Mucosa of rectum (tissue), 2 donors: ENCODE results near the gene TUBB4A.
"Not testable (repeated sequence)": the region's sequence is repeated elsewhere in the genome, so short reads cannot be mapped to it uniquely, and the experiment has no call there.

Experiments
- H3K27ac ChIP-seq, 2 donors: one replicate each; pipeline ENCODE4 v1.7.0; 2013; ENCODE audit warnings: inconsistent platforms in 2 of 2, low read depth in 2 of 2, low read length in 2 of 2
- H3K27me3 ChIP-seq, 2 donors: one replicate each; pipeline ENCODE4 v1.7.0; 2013; ENCODE audit warnings: low read length in 2 of 2; ENCODE audit not compliant: control insufficient read depth in 2 of 2, insufficient read depth in 2 of 2
- H3K36me3 ChIP-seq, 2 donors: one replicate each; pipeline ENCODE4 v1.7.0; 2013; ENCODE audit warnings: low read length in 2 of 2; ENCODE audit not compliant: control insufficient read depth in 2 of 2, insufficient read depth in 2 of 2
- H3K4me1 ChIP-seq, 2 donors: one replicate each; pipeline ENCODE4 v1.7.0; 2013; ENCODE audit warnings: low read length in 2 of 2, mild to moderate bottlenecking in 1 of 2; ENCODE audit not compliant: control insufficient read depth in 2 of 2, insufficient read depth in 2 of 2
- H3K4me3 ChIP-seq, 2 donors: one replicate each; pipeline ENCODE4 v1.7.0; 2013; ENCODE audit warnings: low read length in 2 of 2
- H3K9ac ChIP-seq, 2 donors: one replicate each; pipeline ENCODE4 v1.7.0; 2013; ENCODE audit warnings: low read length in 2 of 2, low read depth in 1 of 2, mild to moderate bottlenecking in 1 of 2
- H3K9me3 ChIP-seq, 2 donors: one replicate each; pipeline ENCODE4 v1.7.0; 2013; ENCODE audit warnings: low read length in 2 of 2; ENCODE audit not compliant: control insufficient read depth in 2 of 2
- donor health status: healthy.
- donor health status: Normal muscosa, but diverticular disease.

TUBB4A gene

DNA sequence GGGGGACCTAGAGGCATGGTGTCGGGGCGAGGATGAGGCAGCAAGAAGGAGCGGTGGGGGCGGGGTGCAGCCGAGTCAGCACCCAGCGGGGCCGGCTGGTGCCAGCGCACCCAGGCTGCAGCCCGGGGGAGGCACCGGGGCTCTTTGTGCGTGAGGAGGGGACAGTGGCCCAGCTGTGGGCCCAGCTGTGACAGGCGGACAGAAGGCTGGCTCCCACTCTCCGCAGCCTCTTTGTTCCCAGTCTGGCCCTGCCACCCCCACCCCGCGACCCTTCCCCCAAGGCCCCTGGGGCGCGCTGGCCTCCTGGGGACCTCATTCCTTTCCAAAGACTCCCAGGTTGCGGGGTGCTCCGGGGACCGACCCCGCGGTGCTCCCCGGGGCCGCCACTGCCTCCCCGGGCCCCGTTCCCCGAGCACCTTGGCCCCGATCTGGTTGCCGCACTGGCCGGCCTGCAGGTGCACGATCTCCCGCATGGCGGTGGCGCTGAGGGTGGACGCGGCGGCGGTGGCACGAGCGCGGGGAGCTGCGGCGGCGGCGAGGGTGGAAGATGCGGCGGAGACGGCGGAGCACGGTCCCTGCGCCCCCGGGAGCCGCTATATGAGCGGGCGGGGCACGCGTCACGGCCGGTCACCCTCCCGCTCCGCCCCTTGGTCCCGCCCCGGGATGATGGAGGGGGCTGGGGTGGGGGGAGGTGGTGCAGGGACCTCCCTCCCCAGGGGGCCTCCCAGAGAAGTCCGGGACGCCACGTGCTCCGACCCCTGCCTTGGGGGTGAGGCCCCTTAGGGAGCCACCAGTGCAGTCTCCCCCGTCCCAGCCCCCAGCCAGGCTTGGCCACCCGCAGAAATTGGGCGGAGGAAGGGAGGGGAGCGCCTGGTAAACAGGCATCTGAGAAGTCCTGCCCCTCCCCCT is at the start of gene TUBB4A:
TUBB4A (minus strand) TSS at position 570 of the 909 bp plus-strand sequence; CDS start at position 473, 97 bp downstream.
- H3K36me3 ChIP-seq, result no peaks in the 10 kb centered on the region
- H3K27me3 ChIP-seq, result peaks cover 13 to 23% of the 10 kb centered on the region in 2 donors
- peak within 1 kb of the TSS in 1 of 2 donors; percentile 16 for H3K4me3 ChIP-seq

DNA sequence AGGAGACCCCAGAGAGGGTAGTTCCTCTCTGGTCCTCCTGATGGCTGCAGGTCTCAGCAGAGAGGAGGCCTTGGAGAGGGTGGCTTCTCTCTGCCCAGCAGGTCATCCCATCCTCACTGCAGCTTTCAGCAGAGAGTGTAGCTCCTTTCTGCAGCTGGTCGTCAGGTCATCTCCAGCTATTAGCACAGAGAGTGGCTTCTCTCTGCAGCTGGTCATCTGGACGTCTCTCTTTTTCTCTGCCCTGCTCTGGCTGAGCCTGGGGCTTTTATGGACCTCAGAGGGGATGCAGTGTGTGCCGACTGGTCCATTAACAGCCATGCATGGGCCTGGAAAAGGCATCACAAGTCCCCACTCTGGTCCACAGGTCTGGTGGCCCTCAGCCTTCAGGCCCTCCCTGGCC is 49.0 kb upstream of the TUBB4A start:
- Histone ChIP-seq H3K4me1 (no peaks in the 10 kb centered on the region), H3K27me3 (no peaks in the 10 kb centered on the region), H3K36me3 (no peaks in the 10 kb centered on the region), H3K9ac (no peak overlapping the region), H3K27ac (no peak overlapping the region), H3K9me3 (no peaks in the 10 kb centered on the region), H3K4me3 (no peak overlapping the region)

More for the DNA sequence above, at the start of gene TUBB4A:
- Histone ChIP-seq H3K9ac (no peak within 1 kb of the TSS), H3K27ac (no peak within 1 kb of the TSS), H3K9me3 (no peaks in the 10 kb centered on the region), H3K4me1 (peaks cover 0 to 2% of the 10 kb centered on the region in 2 donors)

DNA sequence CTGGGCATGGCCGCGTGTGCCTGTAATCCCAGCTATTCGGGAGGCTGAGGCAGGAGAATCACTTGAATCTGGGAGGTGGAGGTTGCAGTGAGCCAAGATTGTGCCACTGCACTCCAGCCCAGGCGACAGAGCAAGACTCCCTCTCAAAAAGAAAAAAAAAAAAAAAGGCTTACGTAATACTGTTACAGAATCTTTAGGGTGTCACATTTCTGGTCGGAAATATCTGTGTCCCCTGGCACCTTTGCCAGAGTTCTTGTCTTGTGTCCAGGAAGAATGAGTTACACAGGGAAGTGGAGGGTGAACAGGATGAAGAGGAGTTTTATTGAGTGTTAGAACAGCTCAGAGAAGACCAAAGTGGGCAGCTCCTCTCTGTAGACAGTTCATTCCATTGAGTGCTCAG is 48.6 kb upstream of the TUBB4A start:
- H3K27ac ChIP-seq, H3K9me3 ChIP-seq, H3K4me3 ChIP-seq, H3K4me1 ChIP-seq, H3K36me3 ChIP-seq, H3K27me3 ChIP-seq, H3K9ac ChIP-seq: not testable (repeated sequence)

DNA sequence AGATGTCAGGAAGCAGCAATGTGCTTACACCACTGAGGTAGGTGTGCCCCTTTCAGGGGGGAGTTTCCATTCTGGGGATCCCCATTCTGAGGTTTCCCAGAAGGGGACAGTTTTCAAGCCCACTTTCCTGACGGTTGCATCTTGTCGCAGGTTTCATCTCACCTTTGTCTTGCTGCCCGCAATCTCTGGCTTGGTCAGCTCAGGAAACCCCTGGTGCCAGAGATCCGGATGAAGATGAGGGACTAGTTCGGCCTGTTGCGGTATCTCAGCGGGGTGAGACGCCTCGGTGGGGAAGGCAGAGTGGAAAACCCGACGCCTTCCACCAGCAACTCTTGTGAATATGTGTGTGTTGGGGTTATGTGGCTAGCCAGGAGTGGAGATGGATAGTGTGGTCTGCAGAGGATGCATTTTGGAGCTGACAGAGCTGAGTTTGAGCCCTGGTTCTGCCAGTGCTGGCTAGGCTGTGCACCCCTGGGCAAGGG is 41.8 kb upstream of the TUBB4A start:
- no peaks in the 10 kb centered on the region for H3K9me3 ChIP-seq
- H3K9ac ChIP-seq, result no peak overlapping the region
- peaks cover 0 to 2% of the 10 kb centered on the region in 2 donors for H3K4me1 ChIP-seq
- no peaks in the 10 kb centered on the region for H3K36me3 ChIP-seq
- no peaks in the 10 kb centered on the region for H3K27me3 ChIP-seq
- H3K4me3 ChIP-seq, result no peak overlapping the region
- no peak overlapping the region for H3K27ac ChIP-seq

DNA sequence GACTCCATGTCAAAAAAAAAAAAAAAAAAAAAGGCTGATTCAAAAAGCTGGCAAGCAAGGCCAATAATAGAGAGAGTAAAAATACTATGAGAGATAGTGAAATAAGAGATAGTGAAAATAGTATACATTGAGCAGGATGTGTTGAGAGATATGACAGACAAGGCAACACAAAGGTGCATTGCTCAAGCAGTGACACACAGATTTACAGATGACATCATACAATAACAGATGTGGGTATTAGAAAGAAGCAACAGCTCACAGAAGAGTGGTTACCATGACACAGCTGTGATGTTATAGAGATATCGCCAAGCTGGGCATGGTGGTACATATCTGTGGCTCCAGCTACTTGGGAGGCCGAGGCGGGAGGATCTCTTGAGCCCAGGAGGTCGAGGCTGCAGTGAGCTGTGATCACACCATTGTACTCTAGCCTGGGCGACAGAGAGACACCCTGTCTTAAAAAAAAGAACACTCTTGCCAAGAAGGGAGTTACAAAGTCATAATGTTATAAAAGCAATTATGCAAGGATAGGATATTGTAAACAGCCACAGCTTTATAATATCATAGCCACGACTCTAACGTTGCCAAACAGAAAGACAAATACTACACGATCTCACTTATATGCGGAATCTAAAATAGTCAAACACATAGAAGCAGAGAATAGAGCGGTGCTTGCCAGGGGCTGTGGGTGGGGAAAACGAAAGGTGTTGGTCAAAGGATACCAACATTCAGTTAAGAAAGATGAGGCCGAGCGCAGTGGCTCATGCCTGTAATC is 39.0 kb upstream of the TUBB4A start:
- Histone ChIP-seq H3K4me3 (no peak overlapping the region), H3K4me1 (peaks cover 0 to 7% of the 10 kb centered on the region in 2 donors), H3K27me3 (no peaks in the 10 kb centered on the region), H3K27ac (no peak overlapping the region), H3K9me3 (no peaks in the 10 kb centered on the region), H3K9ac (no peak overlapping the region), H3K36me3 (no peaks in the 10 kb centered on the region)

DNA sequence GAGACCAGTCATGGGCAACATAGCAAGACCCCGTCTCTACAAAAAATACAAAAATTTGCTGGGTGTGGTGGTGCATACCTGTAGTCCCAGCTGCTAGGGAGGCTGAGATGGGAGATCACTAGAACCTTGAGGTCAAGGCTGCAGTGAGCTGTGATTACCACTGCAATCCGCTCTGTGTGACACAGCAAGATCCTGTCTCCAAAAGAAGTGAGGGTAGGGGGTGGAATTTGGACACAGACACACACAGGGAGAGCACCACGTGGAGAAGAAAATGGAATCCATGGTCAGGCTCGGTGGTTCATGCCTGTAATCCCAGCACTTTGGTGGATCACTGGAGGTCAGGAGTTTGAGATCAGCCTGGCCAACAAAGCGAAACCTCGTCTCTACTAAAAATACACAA is 37.4 kb upstream of the TUBB4A start:
- Histone ChIP-seq H3K36me3 (peaks cover 0 to 2% of the 10 kb centered on the region in 2 donors), H3K9ac (no peak overlapping the region), H3K9me3 (no peaks in the 10 kb centered on the region), H3K27ac (no peak overlapping the region), H3K27me3 (no peaks in the 10 kb centered on the region), H3K4me1 (peaks cover 0 to 7% of the 10 kb centered on the region in 2 donors), H3K4me3 (no peak overlapping the region)

DNA sequence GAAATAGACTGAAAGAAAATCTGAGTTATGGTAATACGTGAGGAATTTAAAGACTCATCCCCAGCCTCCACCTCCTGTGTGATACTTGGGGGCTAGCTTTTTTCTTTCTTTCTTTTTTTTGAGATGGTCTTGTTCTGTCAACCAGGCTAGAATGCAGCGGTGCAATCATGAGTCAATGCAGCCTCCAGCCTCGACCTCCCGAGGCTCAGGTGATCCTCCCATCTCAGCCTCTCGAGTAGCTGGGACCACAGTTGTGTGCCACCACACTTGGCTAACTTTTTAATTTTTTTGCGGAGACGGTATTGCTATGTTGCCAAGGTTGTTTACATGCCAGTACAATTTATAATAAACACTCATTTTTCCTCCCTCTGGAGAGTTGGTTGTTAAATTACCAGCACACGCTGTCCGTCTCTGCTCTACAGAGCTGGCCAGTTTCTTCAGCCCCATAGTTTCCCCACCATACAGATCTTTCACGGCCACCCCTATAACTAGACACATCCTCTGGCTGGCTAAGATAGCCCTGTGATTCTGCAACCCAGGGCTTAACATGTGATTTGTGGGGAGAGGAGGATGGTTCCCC is 33.5 kb upstream of the TUBB4A start:
- H3K27ac ChIP-seq, result no peak overlapping the region
- no peak overlapping the region for H3K4me3 ChIP-seq
- peaks cover 0 to 2% of the 10 kb centered on the region in 2 donors for H3K36me3 ChIP-seq
- no peak overlapping the region for H3K9ac ChIP-seq
- H3K9me3 ChIP-seq, result no peaks in the 10 kb centered on the region
- peaks cover 8 to 17% of the 10 kb centered on the region in 2 donors for H3K27me3 ChIP-seq
- H3K4me1 ChIP-seq, result peaks cover 5 to 9% of the 10 kb centered on the region in 2 donors

DNA sequence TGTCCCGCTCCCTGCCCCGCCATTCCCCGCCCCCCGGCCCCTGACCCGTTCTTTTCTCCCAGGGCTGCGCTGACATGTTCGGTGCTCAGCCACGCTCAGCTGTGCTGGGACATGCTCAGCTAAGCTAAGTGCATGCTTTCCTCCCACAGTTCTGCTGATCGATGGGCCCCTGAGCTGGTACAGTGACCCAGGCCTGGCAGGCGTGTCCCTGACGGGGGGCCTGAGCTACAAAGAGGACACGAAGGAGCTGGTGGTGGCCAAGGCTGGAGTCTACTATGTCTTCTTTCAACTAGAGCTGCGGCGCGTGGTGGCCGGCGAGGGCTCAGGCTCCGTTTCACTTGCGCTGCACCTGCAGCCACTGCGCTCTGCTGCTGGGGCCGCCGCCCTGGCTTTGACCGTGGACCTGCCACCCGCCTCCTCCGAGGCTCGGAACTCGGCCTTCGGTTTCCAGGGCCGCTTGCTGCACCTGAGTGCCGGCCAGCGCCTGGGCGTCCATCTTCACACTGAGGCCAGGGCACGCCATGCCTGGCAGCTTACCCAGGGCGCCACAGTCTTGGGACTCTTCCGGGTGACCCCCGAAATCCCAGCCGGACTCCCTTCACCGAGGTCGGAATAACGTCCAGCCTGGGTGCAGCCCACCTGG is 32.5 kb upstream of the TUBB4A start:
- peaks cover 8 to 17% of the 10 kb centered on the region in 2 donors for H3K27me3 ChIP-seq
- H3K4me3 ChIP-seq, result no peak overlapping the region
- no peak overlapping the region for H3K27ac ChIP-seq
- H3K36me3 ChIP-seq, result peaks cover 0 to 2% of the 10 kb centered on the region in 2 donors
- no peaks in the 10 kb centered on the region for H3K9me3 ChIP-seq
- no peak overlapping the region for H3K9ac ChIP-seq
- H3K4me1 ChIP-seq, result peaks cover 9 to 12% of the 10 kb centered on the region in 2 donors

DNA sequence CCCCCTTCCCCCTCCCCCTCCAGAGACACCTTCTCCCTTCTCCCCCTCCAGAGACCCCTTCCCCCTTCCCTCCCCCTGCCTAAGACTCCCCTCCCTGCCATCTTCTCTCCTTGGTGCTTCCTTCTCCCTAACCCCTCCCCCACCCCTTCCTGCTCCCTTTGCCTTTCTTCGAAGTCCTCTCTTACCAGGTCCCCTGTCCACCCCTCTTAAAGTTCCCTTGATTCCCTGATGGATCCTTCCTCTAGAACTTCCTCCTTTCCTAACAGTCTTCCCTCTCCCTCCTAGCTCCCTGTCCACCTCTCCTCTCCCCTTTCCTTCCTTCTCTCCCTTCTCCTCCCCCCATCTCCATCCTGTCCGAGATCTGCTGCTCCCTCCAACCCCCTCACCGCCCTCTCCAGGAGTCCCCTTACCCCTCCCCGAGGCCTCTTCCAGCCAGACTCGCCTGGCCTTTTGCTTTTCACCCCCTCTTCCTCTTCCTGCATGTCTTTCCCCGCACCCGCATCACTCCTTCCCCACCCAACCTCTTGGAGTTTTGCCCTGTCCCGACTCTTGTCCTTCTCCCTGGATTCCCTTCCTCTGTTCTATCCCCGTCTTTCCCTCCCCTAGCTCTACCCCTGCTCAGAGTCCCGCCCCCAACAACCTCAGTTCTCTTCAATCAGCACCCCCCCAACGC is 31.8 kb upstream of the TUBB4A start:
- Histone ChIP-seq H3K27ac (no peak overlapping the region), H3K9me3 (no peaks in the 10 kb centered on the region), H3K36me3 (peaks cover 0 to 2% of the 10 kb centered on the region in 2 donors), H3K27me3 (peaks cover 8 to 17% of the 10 kb centered on the region in 2 donors), H3K4me1 (peaks cover 9 to 12% of the 10 kb centered on the region in 2 donors), H3K4me3 (no peak overlapping the region), H3K9ac (no peak overlapping the region)
